HepG2 (cell line): Measurements from ENCODE around the gene B3GNT7. TPM values are rescaled to one million over a fixed set of nuclear protein-coding genes. Genes with fewer than 3 reads are reported as not detected.

ENCODE experiments used
- CREB1 ChIP-seq, 2 experiments: fragments of 450-650 bp in 1 of 2; IDR thresholded peaks; 2 replicates each; pipeline ENCODE4 v1.6.1; 2016 to 2017; ENCODE audit warnings: control low read depth in 1 of 2, mild to moderate bottlenecking in 1 of 2, missing compliant biosample characterization in 1 of 2, missing genetic modification characterization in 1 of 2
- PAXIP1 ChIP-seq: sonication (generic); formaldehyde crosslinking; conservative IDR thresholded peaks from 2 replicates; pipeline ENCODE4 v1.4.0; 2020; ENCODE audit warnings: mild to moderate bottlenecking, missing genetic modification reagents, moderate library complexity
- ZBTB1 ChIP-seq: sonication (generic); formaldehyde crosslinking; IDR thresholded peaks from 2 replicates; pipeline ENCODE4 v1.4.0; 2020; ENCODE audit warnings: missing genetic modification reagents, borderline replicate concordance
- ZFP37 ChIP-seq: sonication (generic); formaldehyde crosslinking; IDR thresholded peaks from 2 replicates; pipeline ENCODE4 v1.4.0; 2020; ENCODE audit warnings: missing genetic modification reagents, borderline replicate concordance
- ZNF263 ChIP-seq: sonication (generic); formaldehyde crosslinking; IDR thresholded peaks from 2 replicates; pipeline ENCODE4 v1.4.0; 2020; ENCODE audit warnings: missing genetic modification reagents
- ZNF574 ChIP-seq: sonication (generic); formaldehyde crosslinking; IDR thresholded peaks from 2 replicates; pipeline ENCODE4 v1.4.0; 2020; ENCODE audit warnings: missing genetic modification reagents
- ZNF615 ChIP-seq: sonication (generic); formaldehyde crosslinking; IDR thresholded peaks from 2 replicates; pipeline ENCODE4 v1.5.0; 2020; ENCODE audit warnings: mild to moderate bottlenecking, missing genetic modification reagents, borderline replicate concordance
- ZNF713 ChIP-seq: sonication (generic); formaldehyde crosslinking; IDR thresholded peaks from 2 replicates; pipeline ENCODE4 v1.4.0; 2020; ENCODE audit warnings: mild to moderate bottlenecking, missing genetic modification reagents
- polyA plus RNA-seq, 8 experiments: library from polyadenylated mRNA; depleted of rRNA in 3 of 8; stranded (reverse) in 7 of 8; unstranded in 1 of 8; fragments of >200 nt; fragmentation: Illumina TruSeq in 4 of 8; extraction: Trizol in 4 of 8; gene quantifications; 2 replicates each; pipeline versions ENCODE4 v1.2.1 to v1.2.3, GENCODE V29; 2011 to 2016; ENCODE audit warnings: low read depth in 4 of 8, missing spikeins in 1 of 8, mixed read lengths in 1 of 8; ENCODE audit not compliant: insufficient read depth in 1 of 8
- total RNA-seq, 5 experiments: library from RNA; depleted of rRNA; stranded (reverse); fragments of >200 nt; fragmentation: Illumina TruSeq; extraction: Trizol; gene quantifications; 2 replicates each; pipeline ENCODE4 v1.2.3, GENCODE V29; 2016; ENCODE audit warnings: low read depth in 1 of 5
- TF ChIP-seq, protein P1 (sequence below): IDR thresholded peaks from 2 replicates; pipeline ENCODE4 v1.6.1; 2012; ENCODE audit warnings: inconsistent platforms
- TF ChIP-seq, protein P2 (sequence below): sonication (generic); formaldehyde crosslinking; IDR thresholded peaks from 2 replicates; pipeline ENCODE4 v1.5.1; 2020; ENCODE audit warnings: missing genetic modification reagents, mild to moderate bottlenecking, borderline replicate concordance
- TF ChIP-seq, protein P3 (sequence below): sonication (generic); formaldehyde crosslinking; IDR thresholded peaks from 2 replicates; pipeline ENCODE4 v1.5.1; 2020; ENCODE audit warnings: missing genetic modification reagents, mild to moderate bottlenecking, borderline replicate concordance
- TF ChIP-seq, protein P4 (sequence below): sonication (generic); formaldehyde crosslinking; conservative IDR thresholded peaks from 2 replicates; pipeline ENCODE4 v1.8.0; 2022; ENCODE audit warnings: mild to moderate bottlenecking, moderate library complexity, missing genetic modification reagents

The B3GNT7 gene
- total and polyA plus RNA-seq, 2 of the 13 experiments (the other 11 are each of a cell fraction or from before 2014, with no cell fraction given) = 0.04 to 0.24 TPM

GRCh38 chr2:231378026-231378722, 17.3 kb upstream of the B3GNT7 start (continued):
- TF ChIP-seq, protein P1, sequence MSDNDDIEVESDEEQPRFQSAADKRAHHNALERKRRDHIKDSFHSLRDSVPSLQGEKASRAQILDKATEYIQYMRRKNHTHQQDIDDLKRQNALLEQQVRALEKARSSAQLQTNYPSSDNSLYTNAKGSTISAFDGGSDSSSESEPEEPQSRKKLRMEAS = peak; percentile 51; the same call in 1 of the 2 replicates
- TF ChIP-seq ZNF615 (CRISPR knock-in tag) (no peak), PAXIP1 (CRISPR knock-in tag) (peak; percentile 19; the same call in 1 of the 2 replicates), ZNF574 (CRISPR knock-in tag) (peak; percentile 32; the same call in 1 of the 2 replicates), ZNF263 (peak; percentile 38; the same call in 1 of the 2 replicates), ZNF713 (no peak), ZFP37 (CRISPR knock-in tag) (no peak), ZBTB1 (CRISPR knock-in tag) (no peak), CREB1 (IDR thresholded peaks at IDR 0.05) (peak; percentile 75; the same call in 1 of the 2 replicates), CREB1 (CRISPR knock-in tag; IDR thresholded peaks at IDR 0.05) (no peak)
- TF ChIP-seq, protein P2, sequence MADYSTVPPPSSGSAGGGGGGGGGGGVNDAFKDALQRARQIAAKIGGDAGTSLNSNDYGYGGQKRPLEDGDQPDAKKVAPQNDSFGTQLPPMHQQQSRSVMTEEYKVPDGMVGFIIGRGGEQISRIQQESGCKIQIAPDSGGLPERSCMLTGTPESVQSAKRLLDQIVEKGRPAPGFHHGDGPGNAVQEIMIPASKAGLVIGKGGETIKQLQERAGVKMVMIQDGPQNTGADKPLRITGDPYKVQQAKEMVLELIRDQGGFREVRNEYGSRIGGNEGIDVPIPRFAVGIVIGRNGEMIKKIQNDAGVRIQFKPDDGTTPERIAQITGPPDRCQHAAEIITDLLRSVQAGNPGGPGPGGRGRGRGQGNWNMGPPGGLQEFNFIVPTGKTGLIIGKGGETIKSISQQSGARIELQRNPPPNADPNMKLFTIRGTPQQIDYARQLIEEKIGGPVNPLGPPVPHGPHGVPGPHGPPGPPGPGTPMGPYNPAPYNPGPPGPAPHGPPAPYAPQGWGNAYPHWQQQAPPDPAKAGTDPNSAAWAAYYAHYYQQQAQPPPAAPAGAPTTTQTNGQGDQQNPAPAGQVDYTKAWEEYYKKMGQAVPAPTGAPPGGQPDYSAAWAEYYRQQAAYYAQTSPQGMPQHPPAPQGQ (CRISPR knock-in tag) = no peak
- TF ChIP-seq, protein P3, sequence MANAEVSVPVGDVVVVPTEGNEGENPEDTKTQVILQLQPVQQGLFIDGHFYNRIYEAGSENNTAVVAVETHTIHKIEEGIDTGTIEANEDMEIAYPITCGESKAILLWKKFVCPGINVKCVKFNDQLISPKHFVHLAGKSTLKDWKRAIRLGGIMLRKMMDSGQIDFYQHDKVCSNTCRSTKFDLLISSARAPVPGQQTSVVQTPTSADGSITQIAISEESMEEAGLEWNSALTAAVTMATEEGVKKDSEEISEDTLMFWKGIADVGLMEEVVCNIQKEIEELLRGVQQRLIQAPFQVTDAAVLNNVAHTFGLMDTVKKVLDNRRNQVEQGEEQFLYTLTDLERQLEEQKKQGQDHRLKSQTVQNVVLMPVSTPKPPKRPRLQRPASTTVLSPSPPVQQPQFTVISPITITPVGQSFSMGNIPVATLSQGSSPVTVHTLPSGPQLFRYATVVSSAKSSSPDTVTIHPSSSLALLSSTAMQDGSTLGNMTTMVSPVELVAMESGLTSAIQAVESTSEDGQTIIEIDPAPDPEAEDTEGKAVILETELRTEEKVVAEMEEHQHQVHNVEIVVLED (CRISPR knock-in tag) = no peak
- TF ChIP-seq, protein P4, sequence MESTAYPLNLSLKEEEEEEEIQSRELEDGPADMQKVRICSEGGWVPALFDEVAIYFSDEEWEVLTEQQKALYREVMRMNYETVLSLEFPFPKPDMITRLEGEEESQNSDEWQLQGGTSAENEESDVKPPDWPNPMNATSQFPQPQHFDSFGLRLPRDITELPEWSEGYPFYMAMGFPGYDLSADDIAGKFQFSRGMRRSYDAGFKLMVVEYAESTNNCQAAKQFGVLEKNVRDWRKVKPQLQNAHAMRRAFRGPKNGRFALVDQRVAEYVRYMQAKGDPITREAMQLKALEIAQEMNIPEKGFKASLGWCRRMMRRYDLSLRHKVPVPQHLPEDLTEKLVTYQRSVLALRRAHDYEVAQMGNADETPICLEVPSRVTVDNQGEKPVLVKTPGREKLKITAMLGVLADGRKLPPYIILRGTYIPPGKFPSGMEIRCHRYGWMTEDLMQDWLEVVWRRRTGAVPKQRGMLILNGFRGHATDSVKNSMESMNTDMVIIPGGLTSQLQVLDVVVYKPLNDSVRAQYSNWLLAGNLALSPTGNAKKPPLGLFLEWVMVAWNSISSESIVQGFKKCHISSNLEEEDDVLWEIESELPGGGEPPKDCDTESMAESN (CRISPR knock-in tag) = no peak
